Stomach (tissue), 9 donors: Measurements from ENCODE around the gene ZEB1. TPM values are rescaled to one million over a fixed set of nuclear protein-coding genes. Genes with fewer than 3 reads are reported as not detected.
A peak's percentile ranks its signal among the peaks of the same experiment; 100 is the strongest.
"Not testable (repeated sequence)": the region's sequence is repeated elsewhere in the genome, so short reads cannot be mapped to it uniquely, and the experiment has no call there.

Experiments
- DNase-seq, 2 donors: peaks; one replicate each; pipeline versions ENCODE4 v3.0.0 to v3.0.0-alpha.2; 2013 to 2019
- H3K27ac ChIP-seq, 5 donors: fragments of 200-600 bp in 4 of 5; sonication (generic) in 4 of 5; one replicate each; pipeline ENCODE4 v1.5.1; 2013 to 2019; ENCODE audit warnings: mild to moderate bottlenecking in 1 of 5, moderate library complexity in 1 of 5
- H3K27me3 ChIP-seq, 3 donors: fragments of 200-600 bp; sonication (generic); one replicate each; pipeline ENCODE4 v1.5.1; 2017 to 2019; ENCODE audit warnings: mixed run types in 1 of 3
- H3K36me3 ChIP-seq, 4 donors: fragments of 200-600 bp; sonication (generic); 1 replicate in 3 of 4; 2 replicates in 1 of 4; pipeline ENCODE4 v1.5.1; 2016 to 2019
- H3K4me1 ChIP-seq, 4 donors: fragments of 200-600 bp; sonication (generic); one replicate each; pipeline ENCODE4 v1.5.1; 2016 to 2019
- H3K4me3 ChIP-seq, 4 donors: fragments of 200-600 bp; sonication (generic) in 3 of 4; one replicate each; pipeline ENCODE4 v1.5.1; 2016 to 2019; ENCODE audit warnings: mild to moderate bottlenecking in 1 of 4
- H3K9me3 ChIP-seq, 4 donors: fragments of 200-600 bp; sonication (generic); one replicate each; pipeline ENCODE4 v1.5.1; 2016 to 2019
- CTCF ChIP-seq, 7 experiments: fragments of 450-650 bp in 4 of 7; fragments of 200-600 bp in 3 of 7; sonication (generic) in 3 of 7; IDR thresholded peaks; one replicate each; pipeline ENCODE4 v1.5.1; 2016 to 2019; ENCODE audit warnings: antibody characterized with exemption in 7 of 7, control low read depth in 2 of 7, mild to moderate bottlenecking in 1 of 7
- EP300 ChIP-seq: sonication (generic); formaldehyde crosslinking; IDR thresholded peaks from one replicate; pipeline ENCODE4 v1.6.1; 2017; ENCODE audit warnings: antibody characterized with exemption
- POLR2A ChIP-seq, 4 donors: fragments of 450-650 bp; IDR thresholded peaks; one replicate each; pipeline ENCODE4 v1.6.1; 2016; ENCODE audit warnings: antibody characterized with exemption in 4 of 4, control low read depth in 2 of 4, mild to moderate bottlenecking in 1 of 4, moderate library complexity in 1 of 4
- POLR2AphosphoS5 ChIP-seq, 3 donors: sonication (generic); formaldehyde crosslinking; IDR thresholded peaks; one replicate each; pipeline ENCODE4 v1.6.1; 2016; ENCODE audit warnings: antibody characterized with exemption in 3 of 3
- WGBS, 5 donors: extraction: QIAGEN DNeasy Blood & Tissue Kit in 3 of 5; methylation state at CpG; one replicate each; pipeline versions ENCODE4 v1.1.5 to v1.1.7; 2013 to 2018; 5-methylcytosine and 5-hydroxymethylcytosine counted together
- intact Hi-C: fragments of 100-400 bp; cut with DNase I; formaldehyde crosslinking; loops from one replicate; pipeline ENCODE4 v1.15.1; 2023; ENCODE audit warnings: low total_unique reads
- polyA plus RNA-seq, 3 donors: library from polyadenylated mRNA; stranded (reverse); fragments of 200-250 nt; gene quantifications; one replicate each; pipeline ENCODE4 v1.2.3, GENCODE V29; 2013
- total RNA-seq, 5 donors: library from RNA; depleted of rRNA; stranded (reverse); fragments of >200 nt; gene quantifications; one replicate each; pipeline versions ENCODE4 v1.1.0 to v1.2.3, GENCODE V29; 2014 to 2016
- donor health status: healthy with polysubstance abuse.
- donor health status: Bipolar disorder and iron deficiency.
- donor health status: healthy.

ZEB1 gene
- total and polyA plus RNA-seq, 8 donors: 7.6 to 187 (median 31.1) TPM

GRCh38 chr10:31424473-31424872 lies 105.5 kb downstream of the ZEB1 start:
- 69 to 89% (median 83%) methylated on average over 1 of the region's 1 CpG for WGBS, 5 donors
- no peak for TF ChIP-seq CTCF (IDR thresholded peaks at IDR 0.05)
- TF ChIP-seq EP300: no peak
- no peak for TF ChIP-seq POLR2AphosphoS5 (IDR thresholded peaks at IDR 0.05)
- TF ChIP-seq POLR2A (IDR thresholded peaks at IDR 0.05): no peak
- Histone ChIP-seq H3K27me3 (no peaks in the 10 kb centered on the region), H3K36me3 (no peaks in the 10 kb centered on the region), H3K27ac (no peak overlapping the region), H3K9me3 (peaks cover 0 to 3% (median 0%) of the 10 kb centered on the region in 4 donors), H3K4me1 (peaks cover 0 to 34% (median 9%) of the 10 kb centered on the region in 4 donors), H3K4me3 (no peak overlapping the region)
- intact Hi-C loops: no loop called here
- DNase-seq: no peak

GRCh38 chr10:31426401-31426800 lies 107.4 kb downstream of the ZEB1 start:
- Histone ChIP-seq H3K27ac (peak overlapping the region in 4 of 5 donors; percentile 27 to 61 (median 44)), H3K4me1 (peaks cover 0 to 32% (median 5%) of the 10 kb centered on the region in 4 donors), H3K36me3 (no peaks in the 10 kb centered on the region), H3K27me3 (no peaks in the 10 kb centered on the region), H3K9me3 (peaks cover 0 to 3% (median 0%) of the 10 kb centered on the region in 4 donors), H3K4me3 (no peak overlapping the region)
- peak in 1 of 2 donors; percentile 70 for DNase-seq
- intact Hi-C loops: no loop called here
- TF ChIP-seq POLR2AphosphoS5 (IDR thresholded peaks at IDR 0.05): peak in 1 of 3 donors; percentile 14
- TF ChIP-seq POLR2A (IDR thresholded peaks at IDR 0.05): no peak
- WGBS, 5 donors: 60 to 73% (median 66%) methylated on average over 3 of the region's 3 CpGs

- intact Hi-C loops, H3K9me3 ChIP-seq, DNase-seq, H3K27me3 ChIP-seq, H3K36me3 ChIP-seq, H3K4me3 ChIP-seq: not testable (repeated sequence)
- H3K4me1 ChIP-seq: peaks cover 0 to 31% (median 5%) of the 10 kb centered on the region in 4 donors
- WGBS, 5 donors: 87 to 92% (median 91%) methylated on average over 9 to 10 of the region's 10 CpGs
- H3K27ac ChIP-seq: peak overlapping the region in 2 of 5 donors; percentile 6 to 61
Observed at GRCh38 chr10:31427334-31427733, 108.3 kb downstream of the ZEB1 start.

GRCh38 chr10:31428499-31428898 lies 109.5 kb downstream of the ZEB1 start:
- H3K36me3 ChIP-seq, H3K27me3 ChIP-seq, H3K4me3 ChIP-seq, DNase-seq, H3K27ac ChIP-seq, intact Hi-C loops, H3K9me3 ChIP-seq: not testable (repeated sequence)
- H3K4me1 ChIP-seq: peaks cover 0 to 35% (median 5%) of the 10 kb centered on the region in 4 donors

- TF ChIP-seq POLR2AphosphoS5 (IDR thresholded peaks at IDR 0.05) (no peak), POLR2A (IDR thresholded peaks at IDR 0.05) (no peak)
- peaks cover 0 to 3% (median 0%) of the 10 kb centered on the region in 4 donors for H3K9me3 ChIP-seq
- no peaks in the 10 kb centered on the region for H3K27me3 ChIP-seq
- H3K4me1 ChIP-seq: peaks cover 0 to 23% (median 4%) of the 10 kb centered on the region in 4 donors
- H3K27ac ChIP-seq: no peak overlapping the region
- intact Hi-C loops: no loop called here
- no peaks in the 10 kb centered on the region for H3K36me3 ChIP-seq
- no peak overlapping the region for H3K4me3 ChIP-seq
- peak in 1 of 2 donors; percentile 15 for DNase-seq
Observed at GRCh38 chr10:31431021-31431420, 112.0 kb downstream of the ZEB1 start.

- Histone ChIP-seq H3K9me3 (no peaks in the 10 kb centered on the region), H3K36me3 (no peaks in the 10 kb centered on the region), H3K27ac (no peak overlapping the region), H3K4me1 (peaks cover 0 to 6% (median 0%) of the 10 kb centered on the region in 4 donors), H3K4me3 (no peak overlapping the region), H3K27me3 (no peaks in the 10 kb centered on the region)
- TF ChIP-seq POLR2AphosphoS5 (IDR thresholded peaks at IDR 0.05) (no peak), POLR2A (IDR thresholded peaks at IDR 0.05) (no peak), EP300 (no peak), CTCF (IDR thresholded peaks at IDR 0.05) (no peak)
- DNase-seq: no peak
- intact Hi-C loops: no loop called here
- 85 to 90% (median 86%) methylated on average over 4 of the region's 4 CpGs for WGBS, 5 donors
Observed at GRCh38 chr10:31437959-31438358, 118.9 kb downstream of the ZEB1 start.
